ENCODE measurements around the gene PGAM1. TPM values are rescaled to one million over a fixed set of nuclear protein-coding genes. Genes with fewer than 3 reads are reported as not detected.
"Not testable (repeated sequence)": the region's sequence is repeated elsewhere in the genome, so short reads cannot be mapped to it uniquely, and the experiment has no call there.

Gene PGAM1
- total RNA-seq, 1 experiment from 2014 or later: 436 TPM

DNA sequence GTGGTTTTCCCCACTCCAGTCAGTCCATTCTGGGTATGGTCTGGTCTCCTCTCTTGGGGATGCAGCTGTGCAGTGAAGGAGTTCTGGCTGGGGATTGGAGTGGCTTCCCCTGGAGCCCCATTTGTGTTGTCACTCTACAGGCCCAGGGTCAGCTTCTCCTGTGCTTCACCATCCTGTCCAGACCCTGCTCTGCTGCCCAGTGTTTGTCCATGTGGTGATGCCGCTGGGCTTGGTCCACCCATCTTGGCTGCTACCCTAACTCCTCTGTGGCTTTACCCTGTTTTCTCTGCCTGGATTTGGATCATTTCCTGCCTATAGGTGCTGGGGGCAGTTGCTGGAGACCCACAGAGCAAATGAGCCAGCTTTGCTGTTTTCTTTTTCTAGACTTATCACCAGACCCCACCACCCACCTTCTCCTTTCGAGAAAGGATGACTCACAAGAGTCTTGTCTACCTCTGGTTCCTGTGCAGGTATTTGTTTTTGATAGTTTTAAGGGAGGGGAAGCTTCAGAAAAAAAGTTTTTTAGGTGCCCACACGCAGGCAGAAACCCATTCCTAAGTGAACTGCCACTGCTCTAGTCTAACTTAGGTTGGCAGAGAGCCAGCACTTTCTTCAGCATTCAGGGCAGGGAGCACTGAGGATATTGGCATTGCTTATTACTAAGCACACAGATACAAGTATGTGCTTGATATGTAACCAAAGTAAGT lies 28.5 kb downstream of the PGAM1 start:
- no peak for DNase-seq (ENCODE audit: extremely low read depth, low read depth)

DNA sequence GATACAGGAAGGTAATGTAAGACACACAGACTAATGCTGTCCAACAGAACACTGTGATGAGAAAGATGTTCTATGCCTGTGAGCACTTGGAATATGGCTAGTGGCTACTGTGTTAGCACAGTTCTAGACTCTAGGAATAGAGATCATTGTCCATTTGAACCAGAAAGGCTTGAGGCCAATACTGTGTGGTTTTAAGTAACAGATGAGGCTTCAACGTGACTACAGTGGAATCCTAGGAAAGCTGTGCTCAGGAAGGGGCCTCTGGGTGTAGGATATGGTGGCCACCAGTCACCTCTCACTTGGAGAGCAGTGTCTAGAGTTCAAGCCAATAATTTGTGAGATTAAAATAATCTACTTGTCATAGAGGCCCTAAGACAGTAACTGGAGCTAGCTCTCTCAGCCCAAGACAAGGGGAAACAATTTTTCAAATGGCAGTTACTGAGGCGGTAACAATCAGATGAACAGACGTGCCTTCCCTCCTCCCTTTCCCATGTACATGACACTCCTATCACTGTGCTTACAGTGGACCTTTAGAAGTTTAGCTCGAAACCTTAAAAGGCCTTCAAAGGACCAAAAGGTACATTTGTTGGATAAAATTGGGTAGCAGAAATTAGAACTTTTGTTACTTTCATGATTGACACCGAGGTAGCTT lies 30.2 kb downstream of the PGAM1 start:
- no peak for DNase-seq (ENCODE audit: extremely low read depth, low read depth)

DNA sequence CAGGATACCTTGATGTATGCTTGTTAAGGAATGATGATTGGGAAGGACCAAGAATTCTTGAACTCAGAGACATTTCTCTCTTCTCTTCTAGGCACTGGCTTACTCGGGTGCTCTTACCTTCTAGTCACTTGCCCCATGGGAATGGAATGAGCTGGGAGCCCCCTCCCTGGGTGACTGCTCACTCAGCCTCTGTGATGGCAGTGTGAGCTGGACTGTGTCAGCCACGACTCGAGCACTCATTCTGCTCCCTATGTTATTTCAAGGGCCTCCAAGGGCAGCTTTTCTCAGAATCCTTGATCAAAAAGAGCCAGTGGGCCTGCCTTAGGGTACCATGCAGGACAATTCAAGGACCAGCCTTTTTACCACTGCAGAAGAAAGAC lies 30.7 kb downstream of the PGAM1 start:
- DNase-seq (ENCODE audit: extremely low read depth, low read depth): no peak

DNA sequence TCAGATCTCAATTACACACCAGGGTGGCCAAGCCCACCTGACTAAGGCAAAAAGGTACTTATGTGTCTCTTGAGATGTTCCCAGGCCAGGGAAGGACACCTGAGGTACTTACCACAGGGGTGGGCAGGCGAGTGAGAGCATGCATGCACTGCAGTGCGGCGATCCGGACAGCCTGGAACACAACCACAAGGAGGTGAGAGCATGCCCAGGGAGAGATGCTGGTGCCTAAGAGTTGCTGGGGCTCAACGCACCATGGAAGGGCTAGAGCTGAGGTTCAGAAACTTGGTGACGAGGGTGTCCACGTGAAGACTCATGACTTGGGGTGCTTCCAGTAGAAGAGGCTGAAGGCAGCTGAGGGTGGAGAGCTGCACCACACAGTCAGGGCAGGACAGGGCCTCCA lies 33.1 kb downstream of the PGAM1 start:
- no peak for DNase-seq (ENCODE audit: extremely low read depth, low read depth)

DNA sequence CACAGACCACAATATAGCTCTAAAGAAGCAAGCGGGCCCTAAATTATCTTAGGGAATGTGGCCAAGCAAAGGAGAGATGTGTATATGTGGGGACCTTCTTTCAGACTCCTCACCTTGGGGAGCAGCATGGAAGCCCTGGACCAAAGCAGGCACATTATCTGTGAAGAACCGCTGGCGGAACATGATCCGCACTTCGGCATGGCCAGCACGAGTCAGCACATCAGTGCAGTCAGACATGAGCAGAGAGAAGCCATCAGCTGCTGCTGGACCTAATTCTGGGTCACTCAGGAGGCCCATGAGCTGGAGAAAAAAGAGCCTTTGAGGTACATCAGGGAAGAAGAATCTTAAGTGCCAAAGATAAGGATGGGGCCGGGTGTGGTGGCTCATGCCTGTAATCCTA lies 33.9 kb downstream of the PGAM1 start:
- no peak for DNase-seq (ENCODE audit: extremely low read depth, low read depth)

DNA sequence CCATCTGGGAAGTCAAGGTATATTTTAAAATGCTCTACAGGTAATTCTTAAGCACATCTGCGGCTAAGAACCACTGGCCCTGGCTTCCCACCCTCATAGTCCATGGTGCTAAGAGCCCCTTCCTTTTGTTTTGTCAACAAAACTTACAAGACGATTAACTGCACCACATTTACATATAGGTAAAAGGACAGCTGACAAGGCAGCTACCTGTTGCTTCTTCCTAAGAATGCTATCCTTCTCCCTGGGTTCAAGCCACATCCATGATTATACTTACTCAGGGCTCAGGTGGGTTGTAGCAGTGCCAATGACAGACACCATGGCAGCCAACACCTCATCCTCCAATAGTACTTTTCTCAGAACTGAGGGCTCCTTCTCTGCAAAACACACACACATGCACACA lies 36.3 kb downstream of the PGAM1 start:
- DNase-seq (ENCODE audit: extremely low read depth, low read depth): no peak

DNA sequence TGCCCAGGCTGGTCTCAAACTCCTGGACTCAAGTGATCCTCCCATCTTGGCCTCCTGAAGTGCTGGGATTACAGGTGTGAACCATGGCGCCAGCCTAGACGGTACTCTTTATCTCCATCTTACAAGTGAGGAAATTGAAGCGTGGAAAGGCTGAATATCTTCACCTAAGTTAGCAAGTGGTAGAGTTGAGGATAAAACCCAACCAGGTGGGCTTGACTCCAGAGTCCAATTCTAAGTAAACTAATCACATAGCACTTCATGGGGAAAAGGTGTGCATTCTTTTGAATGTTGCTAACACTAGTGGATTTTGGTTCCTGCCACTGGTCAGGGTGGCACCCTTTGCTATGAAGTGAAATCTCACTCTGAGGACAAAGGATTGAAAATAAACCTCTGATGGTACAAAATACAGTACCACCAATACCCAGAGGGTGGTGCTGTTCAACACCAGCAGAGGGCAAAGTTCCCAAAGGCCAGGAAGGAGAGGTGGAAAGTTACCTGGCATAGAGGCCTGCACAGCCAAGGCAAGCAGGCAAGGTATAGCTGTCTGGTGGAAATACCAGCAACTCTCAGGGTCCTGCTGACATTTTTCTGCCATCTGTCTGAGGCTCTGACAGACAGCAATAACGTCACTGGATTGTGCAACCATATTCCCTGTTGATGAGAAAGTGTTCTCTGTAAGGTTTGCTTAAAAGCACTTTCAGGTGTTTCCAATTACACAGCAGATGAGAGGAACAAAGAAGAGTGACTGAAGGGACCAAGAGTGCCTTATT lies 37.6 kb downstream of the PGAM1 start:
- DNase-seq (ENCODE audit: extremely low read depth, low read depth): peak; percentile 50

DNA sequence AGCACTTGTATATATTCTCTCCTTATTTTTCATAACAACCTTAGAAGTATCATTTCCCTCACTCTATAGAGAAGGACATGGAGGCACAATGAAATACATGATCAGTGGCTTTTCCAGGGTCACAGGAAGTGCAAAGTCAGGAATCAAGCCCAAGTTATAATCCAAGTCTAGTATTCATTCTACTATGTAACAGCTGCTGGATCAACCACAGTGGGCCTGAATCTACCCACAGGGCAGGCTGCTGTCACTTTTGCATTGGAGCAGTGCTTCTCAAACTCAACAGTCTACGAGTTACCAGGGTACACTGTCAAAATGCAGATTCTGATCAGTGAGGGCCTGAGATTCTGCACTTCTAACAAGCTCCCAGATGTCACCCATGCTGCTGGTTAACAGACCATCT lies 38.2 kb downstream of the PGAM1 start:
- DNase-seq (ENCODE audit: extremely low read depth, low read depth): no peak

DNA sequence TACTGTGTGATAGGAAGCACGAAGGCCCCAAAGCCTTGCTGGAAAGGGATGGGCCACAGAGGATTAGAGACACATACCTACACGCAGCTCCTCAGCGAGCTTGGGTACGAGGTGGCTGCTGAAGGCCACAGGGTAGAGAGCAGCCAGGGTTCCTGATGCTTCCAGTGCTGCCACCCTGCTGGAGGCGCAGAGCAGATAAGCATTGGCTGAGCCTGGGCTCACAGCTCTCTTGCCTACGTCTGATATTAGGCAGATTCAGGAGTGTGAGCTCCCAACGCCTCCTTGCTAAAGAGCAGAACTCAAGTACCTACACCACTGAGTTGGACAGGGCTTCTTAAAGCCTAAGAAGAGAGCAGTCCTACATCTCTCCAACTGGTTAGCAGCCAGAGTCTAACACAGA lies 40.0 kb downstream of the PGAM1 start:
- no peak for DNase-seq (ENCODE audit: extremely low read depth, low read depth)

DNA sequence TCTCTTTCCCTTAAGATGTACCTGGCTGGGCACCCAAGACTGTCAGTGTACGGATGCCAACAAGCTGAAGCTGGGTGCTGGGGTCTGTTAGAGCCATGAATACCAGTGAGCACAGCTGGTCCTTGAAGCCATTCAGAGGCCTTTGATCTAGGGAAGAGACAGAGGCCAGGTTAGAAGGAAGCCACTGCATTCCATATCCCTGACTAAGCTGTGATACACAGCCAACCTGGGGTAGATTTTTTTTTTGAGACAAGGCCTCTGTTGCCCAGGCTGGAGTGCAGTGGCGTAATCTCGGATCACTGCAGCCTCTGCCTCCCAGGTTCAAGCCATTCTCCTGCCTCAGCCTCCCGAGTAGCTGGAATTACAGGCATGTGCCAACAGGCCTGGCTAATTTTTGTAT lies 40.8 kb downstream of the PGAM1 start:
- no peak for DNase-seq (ENCODE audit: extremely low read depth, low read depth)

DNA sequence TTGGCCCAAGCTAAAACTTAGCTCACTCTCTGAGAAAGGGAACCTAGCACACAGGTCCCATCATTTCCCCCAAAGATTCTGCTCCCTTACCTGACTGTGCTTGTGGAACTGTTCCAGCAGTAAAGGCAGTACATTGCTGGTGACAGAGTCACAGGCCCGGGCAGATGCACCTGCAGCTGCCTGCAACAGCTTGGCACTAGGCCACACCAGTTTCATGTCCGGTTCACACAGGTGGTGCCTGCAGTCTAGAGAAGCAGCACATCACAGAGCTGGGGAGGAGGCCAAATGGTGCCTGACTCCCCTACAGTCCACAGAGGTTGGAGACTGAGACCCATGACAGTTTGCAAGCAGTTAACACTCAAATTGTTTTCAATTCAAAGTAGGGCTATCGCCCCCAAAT lies 42.2 kb downstream of the PGAM1 start:
- no peak for DNase-seq (ENCODE audit: extremely low read depth, low read depth)

DNA sequence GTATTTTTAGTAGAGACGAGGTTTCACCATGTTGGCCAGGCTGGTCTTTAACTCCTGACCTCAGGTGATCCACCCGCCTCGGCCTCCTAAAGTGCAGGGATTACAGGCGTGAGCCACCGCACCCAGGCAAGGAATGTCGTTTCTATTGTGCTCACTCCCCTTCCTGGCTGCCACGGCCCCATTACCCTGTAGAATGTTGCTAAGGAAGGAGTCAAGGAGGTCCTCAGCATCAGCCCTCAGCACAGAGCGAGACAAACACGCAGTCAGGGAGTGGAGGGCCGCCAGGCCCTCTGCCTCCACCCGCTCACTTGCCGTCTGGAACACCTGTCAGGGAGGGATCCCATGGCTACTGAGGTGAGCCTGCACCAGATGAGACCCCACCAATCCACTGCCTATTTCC lies 42.8 kb downstream of the PGAM1 start:
- not testable (repeated sequence) for DNase-seq (ENCODE audit: extremely low read depth, low read depth)

DNA sequence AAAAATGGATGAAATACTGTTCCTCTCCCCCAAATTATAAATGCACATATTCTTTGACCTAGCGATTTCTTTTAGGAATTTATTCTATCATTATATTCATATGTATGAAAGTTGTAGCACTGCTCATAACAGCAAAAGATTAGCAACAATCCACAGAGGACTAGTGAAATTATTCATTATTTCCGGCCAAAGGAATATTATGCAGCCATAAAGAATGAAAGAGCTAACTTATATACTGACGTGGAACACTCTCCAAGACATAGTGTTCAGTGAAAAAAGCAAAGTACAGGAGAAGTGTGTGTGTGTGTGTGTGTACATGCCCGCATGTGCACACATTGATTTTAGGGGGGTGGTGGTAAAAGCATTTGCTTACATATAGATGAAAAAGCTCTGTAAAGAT lies 48.9 kb downstream of the PGAM1 start:
- DNase-seq (ENCODE audit: extremely low read depth, low read depth): no peak

DNA sequence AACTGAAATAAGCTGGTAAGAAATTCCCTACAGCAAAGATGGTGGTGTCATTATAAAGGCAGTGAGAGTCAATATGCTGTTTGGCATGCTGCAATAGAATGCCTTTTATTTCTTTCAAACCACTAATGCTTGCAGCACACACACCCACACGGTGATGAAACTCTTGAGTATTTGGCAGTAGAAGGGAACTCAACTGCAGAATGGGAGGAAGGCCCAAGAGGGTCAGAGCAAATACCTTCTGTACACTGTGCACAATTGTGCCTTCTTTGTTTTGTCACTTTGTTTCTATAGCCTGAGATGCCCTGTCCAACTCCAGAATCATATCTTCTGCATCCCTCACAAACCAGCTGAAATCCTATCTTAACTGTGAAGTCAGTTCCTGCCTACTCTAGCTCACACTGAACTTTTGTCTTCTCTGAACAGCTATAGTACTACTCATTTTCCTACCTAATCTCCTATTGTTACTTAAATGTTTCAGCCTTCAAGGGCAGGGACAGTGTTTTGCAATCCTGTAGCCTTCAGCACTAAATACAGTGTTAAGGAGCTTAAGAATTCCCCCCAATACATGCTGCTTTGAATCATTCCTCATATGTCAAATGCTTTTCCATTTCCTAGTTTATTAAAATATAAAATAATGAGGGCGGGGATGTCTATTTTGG lies 50.1 kb downstream of the PGAM1 start:
- DNase-seq (ENCODE audit: extremely low read depth, low read depth): no peak

DNA sequence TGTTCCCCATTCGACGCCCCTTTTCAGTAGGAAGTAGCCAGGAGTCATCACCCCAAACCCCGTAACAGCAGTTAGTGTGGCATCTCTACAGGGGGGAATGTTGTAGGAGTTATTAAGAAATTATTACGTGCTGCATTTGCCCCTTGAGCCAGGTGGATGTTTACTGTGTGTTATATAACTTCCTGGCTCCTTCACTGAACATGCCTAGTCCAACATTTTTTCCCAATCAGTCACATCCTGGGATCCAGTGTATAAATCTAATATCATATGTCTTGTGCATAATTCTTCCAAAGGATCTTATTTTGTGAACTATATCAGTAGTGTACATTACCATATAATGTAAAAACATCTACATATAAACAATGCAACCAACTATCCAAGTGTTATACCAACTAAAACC lies 53.4 kb downstream of the PGAM1 start:
- DNase-seq (ENCODE audit: extremely low read depth, low read depth): not testable (repeated sequence)

DNA sequence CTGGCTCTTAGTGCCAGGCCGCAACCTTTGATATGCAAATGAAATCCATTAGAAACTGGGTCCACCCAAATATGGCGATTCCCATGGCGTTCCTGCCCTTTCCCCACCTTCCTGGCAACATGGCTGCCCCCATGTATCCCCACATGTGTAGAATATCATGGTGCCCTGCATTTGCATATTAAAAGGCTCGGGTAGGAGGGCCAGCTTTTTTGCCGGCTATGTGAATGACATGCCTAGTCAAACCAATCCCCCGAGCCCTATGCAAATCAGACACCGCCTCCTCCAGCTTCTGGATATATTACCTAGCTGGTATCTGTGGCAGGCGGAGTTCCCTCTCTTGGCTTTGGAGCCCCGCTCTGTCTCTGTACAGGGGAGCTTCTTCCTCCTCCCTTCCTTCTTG lies 53.9 kb downstream of the PGAM1 start:
- DNase-seq (ENCODE audit: extremely low read depth, low read depth): no peak

DNA sequence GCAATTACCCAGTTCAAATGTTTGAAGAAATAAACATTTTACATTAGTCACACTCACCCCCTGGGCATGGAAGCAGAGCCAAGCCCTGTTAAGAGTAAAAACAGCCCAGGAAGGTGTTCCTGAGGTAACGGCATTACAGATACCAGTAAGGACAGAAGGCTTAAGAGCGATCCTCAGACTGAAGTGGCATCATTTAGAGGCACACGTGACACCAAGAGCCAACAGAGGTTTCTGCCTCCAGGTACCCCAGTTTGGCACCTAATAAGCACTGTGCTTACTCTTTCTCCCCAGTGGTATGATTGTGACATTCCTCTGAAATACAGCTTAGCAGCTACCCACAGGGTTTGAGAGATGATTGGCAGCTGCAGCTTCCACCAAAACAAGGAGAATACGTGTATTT lies 55.1 kb downstream of the PGAM1 start:
- no peak for DNase-seq (ENCODE audit: extremely low read depth, low read depth)

DNA sequence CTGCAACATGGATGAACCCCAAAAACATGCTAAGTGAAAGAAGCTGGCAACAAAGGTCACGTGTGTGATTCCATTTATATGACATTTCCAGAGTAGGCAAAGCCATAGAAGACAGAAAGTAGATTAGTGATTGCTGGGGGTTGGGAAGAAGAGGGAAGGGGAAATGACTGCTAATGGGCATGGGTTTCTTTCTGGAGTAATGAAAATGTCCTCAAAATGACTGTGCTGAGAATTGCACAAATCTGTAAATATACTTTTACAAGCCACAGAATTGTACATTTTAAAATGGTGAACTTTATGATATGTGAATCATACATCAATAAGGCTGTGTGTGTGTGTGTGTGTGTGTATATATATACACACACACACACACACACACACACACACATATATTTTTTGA lies 56.4 kb downstream of the PGAM1 start:
- no peak for DNase-seq (ENCODE audit: extremely low read depth, low read depth)

Measured in NCI-H460 (cell line).